ENCODE measurements around the gene SNAPC1.

GRCh38 chr14:61839507-61839906 lies 77.3 kb downstream of the SNAPC1 start:
- TF ChIP-seq, protein P1, sequence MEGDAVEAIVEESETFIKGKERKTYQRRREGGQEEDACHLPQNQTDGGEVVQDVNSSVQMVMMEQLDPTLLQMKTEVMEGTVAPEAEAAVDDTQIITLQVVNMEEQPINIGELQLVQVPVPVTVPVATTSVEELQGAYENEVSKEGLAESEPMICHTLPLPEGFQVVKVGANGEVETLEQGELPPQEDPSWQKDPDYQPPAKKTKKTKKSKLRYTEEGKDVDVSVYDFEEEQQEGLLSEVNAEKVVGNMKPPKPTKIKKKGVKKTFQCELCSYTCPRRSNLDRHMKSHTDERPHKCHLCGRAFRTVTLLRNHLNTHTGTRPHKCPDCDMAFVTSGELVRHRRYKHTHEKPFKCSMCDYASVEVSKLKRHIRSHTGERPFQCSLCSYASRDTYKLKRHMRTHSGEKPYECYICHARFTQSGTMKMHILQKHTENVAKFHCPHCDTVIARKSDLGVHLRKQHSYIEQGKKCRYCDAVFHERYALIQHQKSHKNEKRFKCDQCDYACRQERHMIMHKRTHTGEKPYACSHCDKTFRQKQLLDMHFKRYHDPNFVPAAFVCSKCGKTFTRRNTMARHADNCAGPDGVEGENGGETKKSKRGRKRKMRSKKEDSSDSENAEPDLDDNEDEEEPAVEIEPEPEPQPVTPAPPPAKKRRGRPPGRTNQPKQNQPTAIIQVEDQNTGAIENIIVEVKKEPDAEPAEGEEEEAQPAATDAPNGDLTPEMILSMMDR (IDR thresholded peaks at IDR 0.05; ENCODE audit: low read depth, low read length): no peak
- TF ChIP-seq, protein P2, sequence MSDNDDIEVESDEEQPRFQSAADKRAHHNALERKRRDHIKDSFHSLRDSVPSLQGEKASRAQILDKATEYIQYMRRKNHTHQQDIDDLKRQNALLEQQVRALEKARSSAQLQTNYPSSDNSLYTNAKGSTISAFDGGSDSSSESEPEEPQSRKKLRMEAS (IDR thresholded peaks at IDR 0.05; ENCODE audit: low read depth, low read length): no peak
- TF ChIP-seq POLR2A (IDR thresholded peaks at IDR 0.05; ENCODE audit: extremely low read depth, insufficient read length) (no peak), MYC (IDR thresholded peaks at IDR 0.05; ENCODE audit: low read depth, low read length) (no peak)
